Stimulated activated CD4-positive, alpha-beta T cell treated with anti-CD3 and anti-CD28 coated beads, Interleukin-12 subunit alpha, Interleukin-12 subunit beta, amount 100 ng/mL, for 24 hours (primary cell): Measurements from ENCODE around the gene TRIM37.
"Not testable (repeated sequence)": the region's sequence is repeated elsewhere in the genome, so short reads cannot be mapped to it uniquely, and the experiment has no call there.

Experiments
- DNase-seq, 2 experiments: peaks; one replicate each; pipeline ENCODE4 v3.0.0-alpha.2; 2020; ENCODE audit warnings: low read depth in 2 of 2

The TRIM37 gene

DNA sequence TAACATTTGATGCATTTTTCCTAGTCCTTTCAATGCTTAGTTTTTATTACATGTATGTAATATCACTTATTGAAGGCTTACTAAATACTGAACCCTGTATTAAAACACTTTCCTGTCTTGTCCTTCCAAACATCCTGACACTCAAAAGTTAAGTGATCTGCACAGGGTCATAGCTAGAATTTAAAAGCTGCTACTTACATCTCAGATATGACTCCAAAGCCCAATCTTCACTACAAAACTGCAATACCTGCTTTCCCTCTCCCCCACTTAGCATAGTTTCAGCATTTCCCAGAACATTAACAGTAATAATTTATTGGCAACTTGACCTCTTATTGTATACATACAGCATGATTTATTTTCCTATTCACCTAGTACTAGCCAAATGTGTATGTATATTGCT lies 4.3 kb upstream of the TRIM37 start:
- DNase-seq, result no peak

DNA sequence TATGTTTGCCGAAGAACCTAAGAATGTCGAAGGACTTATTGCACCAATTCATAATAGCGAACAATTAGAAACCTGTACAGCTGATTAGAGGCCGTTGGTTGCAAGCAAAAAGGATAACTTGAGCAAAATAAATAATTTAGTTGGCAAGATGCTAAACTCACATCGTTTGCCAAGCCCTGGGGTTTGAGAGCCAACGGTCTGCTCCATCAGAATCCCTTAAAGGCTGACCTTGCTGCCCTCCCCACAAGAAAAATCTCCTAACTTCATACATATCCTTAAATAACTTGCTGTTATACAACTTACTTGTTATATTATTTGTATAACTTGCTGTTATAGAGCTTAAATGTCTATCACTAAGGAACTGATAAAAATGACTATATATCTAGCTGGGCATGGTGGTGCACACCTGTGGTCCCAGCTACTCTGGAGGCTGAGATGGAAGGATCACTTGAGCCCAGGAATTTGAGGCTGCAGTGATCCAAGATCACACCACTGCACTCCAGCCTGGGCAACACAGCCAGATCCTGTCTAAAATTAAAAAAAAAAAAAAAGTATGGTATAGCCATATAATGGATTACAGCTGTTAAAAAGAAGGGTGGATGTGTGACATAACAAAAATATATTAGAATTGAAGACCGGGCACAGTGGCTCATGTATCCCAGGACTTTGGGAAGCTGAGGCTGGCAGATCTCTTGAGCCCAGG lies 1.9 kb upstream of the TRIM37 start:
- DNase-seq, result no peak

DNA sequence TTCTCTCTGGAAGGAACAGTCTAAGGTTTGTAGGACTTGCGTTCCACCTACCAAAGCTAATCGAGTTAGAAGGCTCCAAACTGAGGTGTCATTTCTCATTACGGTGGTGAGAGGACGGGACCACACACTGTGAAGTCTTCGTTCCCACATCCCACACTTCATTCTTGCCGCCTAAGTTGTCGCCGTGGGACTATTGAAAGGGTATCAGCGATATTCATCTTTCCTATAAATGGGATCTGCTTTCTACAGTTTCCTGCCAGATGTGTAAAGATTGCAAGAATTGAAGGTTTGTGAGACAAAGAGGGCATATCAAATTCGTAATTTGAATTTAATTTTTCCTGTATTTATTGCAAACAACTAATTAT lies 608 bp upstream of the TRIM37 start:
- no peak for DNase-seq

DNA sequence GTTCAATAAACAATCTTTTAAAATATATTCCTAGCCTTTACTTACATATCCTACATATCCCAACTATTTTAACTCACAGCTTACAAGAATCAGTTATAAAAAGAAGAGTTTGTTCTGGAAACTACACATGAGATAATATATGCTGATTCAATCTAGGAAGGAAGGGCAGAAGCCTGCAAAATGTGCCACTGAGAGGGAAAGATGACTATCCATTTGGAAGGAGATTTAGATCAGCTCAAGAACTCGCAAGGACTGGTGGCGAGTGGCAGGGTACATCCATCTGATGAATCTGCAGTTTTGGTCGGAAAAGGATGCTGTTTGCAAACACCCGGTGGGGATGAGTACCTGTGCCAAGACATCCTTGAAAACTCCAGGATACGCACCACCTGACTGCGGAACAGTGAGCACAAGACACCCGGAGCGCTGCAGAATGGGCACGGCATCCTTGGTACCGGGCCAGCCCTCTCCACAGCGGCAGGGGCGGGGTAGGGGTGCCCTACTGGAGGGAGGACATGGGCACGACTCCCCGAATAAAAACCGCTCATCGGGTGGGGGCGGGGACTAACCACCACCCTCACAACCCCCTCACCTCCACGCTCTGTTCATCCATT lies 723 bp downstream of the TRIM37 start:
- DNase-seq, result peak; percentile 28 to 60

DNA sequence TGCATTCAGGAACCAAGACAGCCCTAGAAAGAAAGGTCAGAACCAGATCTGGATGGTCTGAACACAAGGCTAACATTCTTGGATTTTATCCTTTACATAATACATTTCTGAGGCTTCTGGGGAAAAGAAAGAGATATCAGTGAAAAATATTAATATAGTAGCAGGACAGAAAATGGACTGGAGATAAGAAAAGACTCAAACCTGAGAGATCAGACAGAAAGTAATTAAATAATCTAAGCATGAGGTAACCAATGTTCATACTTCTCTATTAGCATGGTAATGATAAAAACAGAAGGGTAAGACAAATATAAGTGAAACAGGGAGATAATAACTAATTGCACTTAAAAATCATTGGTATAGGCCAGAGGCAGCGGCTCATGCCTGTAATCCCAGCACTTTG lies 5.5 kb downstream of the TRIM37 start:
- DNase-seq, result no peak

DNA sequence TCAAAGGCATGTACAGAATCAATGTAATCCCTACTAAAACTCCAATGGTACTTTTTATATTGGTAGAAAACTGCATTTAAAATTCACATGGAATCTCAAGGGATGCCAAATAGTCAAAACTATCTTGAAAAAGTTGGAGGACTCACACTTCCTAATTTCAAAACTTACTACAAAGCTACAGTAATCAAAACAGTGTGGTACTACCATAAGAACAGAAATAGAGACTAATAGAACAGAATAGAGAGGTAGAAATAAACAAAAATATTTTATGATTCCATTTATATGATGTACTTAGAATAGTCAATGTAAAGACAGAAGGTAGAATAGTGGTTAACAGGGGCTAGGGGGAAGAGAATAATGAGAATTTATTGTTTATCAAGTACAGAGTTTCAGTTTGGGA lies 8.8 kb downstream of the TRIM37 start:
- no peak for DNase-seq

DNA sequence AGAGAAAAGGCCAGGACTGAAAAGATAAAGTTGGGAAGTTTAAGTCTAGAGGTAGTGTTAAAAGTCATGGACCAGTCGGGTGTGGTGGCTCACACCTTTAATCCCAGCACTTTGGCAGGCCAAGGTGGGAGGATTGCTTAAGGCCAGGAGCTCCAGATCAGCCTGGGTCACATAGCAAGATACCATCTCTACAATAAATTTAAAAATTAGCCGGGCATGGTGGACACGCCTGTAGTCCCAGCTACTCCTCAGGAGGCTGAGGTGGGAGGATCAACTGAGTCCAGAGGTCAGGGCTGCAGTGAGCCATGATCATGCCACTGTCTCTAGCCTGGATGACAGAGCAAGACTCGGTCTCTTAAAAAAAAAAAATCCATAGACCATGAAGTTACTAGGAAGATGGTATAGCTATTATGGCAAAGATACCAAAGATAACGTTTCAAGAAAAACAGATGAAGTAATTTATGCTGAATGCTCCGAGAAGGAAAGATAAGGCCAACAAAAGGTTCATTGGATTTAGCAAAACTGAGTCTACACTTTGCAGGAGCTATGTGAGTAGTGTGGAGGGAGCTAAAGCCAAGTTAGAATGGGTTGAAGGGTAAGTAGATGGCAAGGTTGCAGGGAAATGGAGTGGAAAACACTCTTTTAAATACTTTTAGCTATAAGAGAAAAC lies 11.7 kb downstream of the TRIM37 start:
- DNase-seq, result no peak

DNA sequence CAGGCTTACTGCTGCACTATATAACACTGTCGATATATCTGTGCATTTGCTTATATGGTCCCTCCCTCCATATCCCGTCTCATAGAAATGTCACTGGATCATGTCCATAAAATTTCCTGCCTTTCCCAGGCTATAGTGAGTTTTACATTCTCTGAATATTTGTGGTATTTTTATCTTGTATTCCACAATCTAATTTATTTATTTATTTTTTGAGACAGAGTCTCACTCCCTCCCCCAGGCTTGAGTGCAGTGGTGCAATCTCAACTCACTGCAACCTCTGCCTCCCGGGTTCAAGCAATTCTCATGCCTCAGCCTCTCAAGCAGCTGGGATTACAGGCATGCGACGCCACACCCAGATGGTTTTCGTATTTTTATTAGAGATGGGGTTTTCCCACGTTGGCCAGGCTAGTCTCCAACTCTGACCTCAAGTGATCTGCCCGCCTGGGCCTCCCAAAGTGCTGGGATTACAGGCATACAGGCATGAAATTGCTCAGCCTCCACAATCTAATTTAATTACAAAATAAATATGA lies 12.9 kb downstream of the TRIM37 start:
- no peak for DNase-seq

DNA sequence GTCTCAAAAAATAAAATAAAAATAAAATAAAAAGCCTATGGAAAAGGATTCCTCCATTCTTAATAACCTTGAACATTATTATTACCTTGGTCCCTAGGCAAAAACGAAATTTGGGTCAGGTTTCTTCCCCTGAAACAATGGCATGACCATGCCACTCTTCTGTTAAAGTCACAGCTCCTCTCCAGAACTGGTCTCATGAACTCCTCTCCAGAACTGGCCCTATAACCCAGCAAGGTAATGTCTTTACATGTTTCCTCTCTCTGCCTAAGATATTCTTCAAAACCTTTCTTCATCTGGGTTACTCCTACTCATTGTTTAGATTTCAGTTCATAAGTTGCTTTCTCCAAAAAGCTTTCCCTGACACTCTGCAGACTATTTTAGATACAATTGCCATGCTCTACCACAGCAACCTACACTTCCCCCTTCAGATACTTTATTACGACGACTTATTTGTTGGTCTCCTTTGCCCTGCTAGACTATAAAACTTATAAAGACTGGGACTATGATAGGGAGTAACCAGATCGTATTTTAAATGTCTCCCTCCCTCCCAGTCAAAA lies 13.5 kb downstream of the TRIM37 start:
- no peak for DNase-seq

DNA sequence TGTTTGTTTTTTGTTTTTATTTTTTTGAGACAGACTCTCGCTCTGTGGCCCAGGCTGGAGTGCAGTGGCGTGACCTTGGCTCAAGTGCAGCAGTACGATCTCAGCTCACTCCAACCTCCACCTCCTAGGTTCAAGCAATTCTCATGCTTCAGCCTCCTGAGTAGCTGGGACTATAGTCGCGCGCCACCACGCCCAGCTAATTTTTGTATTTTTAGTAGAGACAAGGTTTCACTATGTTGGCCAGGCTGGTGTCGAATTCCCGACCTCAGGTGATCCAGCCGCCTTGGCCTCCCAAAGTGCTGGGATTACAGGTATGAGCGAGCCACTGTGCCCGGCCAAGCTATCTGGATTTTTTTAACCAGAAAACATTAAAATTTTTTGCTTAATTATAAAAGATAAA lies 16.1 kb downstream of the TRIM37 start:
- not testable (repeated sequence) for DNase-seq

DNA sequence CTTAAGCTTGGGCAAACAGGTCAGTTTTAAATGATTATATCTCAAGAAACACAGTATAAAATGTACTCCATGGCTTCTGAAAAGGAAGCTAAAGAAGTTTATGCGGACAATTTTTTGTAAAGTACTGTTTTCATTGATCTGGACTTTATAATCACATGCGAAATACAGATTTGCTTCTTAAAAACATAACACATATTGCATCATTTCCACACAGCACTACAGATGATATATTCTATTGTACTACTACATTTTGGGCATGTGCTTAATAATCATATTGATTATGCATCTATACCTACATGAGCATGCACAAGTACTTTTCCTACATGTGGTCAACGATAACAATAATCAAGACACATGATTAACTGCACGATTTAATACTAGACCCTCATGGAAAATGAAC lies 22.5 kb downstream of the TRIM37 start:
- DNase-seq, result no peak

DNA sequence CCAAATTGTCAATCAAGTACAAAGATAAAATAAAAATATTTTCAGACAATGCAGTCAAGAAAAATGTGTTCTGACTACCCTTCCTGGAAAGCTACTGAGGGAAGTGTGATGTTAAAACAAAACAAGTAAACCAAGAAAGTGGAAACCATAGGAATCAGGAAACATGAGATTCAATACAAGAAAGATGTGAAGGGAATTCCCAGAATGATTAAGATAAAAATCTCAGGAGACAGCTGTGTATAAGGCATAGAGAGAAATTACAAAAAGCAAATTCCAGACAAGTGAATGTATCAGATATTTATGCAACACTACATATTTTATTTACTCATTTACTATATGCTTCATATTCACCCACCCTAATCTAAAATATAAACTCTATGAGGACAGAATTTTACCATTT lies 32.2 kb downstream of the TRIM37 start:
- no peak for DNase-seq

DNA sequence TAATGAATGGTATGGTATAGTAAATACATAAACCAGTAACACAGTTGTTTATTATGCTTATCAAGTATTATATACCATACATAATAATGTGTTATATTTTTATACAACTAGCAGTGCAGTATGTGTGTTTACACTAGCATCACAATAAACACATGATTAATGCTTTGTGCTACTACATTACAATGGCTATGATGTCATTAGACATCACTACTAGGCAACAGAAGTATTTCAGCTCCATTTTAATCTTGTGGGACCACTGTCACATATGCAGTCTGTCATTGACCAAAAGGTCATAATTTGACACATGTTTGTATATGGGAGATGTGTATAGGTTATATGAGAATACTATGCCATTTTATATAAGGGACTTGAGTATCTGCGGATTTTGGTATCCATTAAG lies 32.7 kb downstream of the TRIM37 start:
- no peak for DNase-seq

DNA sequence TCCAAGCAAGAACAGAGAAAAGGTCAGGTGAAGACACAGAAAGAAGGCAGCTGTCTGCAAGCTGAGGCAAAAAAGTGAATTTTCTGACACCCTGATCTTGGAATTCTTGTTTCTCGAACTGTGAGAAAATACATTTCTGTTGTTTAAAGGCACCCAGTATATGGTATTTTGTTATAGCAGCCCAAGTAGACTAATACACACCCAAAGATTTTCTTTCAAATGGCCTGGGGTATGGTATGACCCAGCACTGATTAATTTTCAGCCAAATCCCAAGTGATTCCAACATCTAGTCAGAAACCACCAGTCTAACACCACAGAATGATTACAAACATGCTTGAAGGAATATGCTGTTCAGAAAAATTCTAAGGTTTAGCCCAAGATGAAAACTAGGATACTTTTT lies 36.8 kb downstream of the TRIM37 start:
- no peak for DNase-seq

DNA sequence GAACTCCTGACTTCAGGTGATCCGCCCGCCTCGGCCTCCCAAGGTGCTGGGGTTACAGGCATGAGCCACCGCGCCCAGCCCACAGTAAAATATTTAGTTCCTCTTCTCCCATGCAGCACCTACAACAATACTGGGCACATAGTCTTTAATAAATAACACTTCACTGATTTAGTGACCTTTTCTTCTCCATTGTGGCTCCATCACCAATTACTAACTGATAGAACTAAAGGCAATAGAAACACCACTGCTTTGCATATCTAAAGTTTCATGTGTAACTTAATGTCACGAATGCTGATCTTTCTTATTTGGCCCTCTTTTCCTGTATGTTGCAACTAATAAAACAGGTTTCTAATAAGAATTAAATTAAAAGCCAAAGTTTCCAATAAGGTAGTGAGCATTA lies 38.9 kb downstream of the TRIM37 start:
- DNase-seq, result no peak

DNA sequence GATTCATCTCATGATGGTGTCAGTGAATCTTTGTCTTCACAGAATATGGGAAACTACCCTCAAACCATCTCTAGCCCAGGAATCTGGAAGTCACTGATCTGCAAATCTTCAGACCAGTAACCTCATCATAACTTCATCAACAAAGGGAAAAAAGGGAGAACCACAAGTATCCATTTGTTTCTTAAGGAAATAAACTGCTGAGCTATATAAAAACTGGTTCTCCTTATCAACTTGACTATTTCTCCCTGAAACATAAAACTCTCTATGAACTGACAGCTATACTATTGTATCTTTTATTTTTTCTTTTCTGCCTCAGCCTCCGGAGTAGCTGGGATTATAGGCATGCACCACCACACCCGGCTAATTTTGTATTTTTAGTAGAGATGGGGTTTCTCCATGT lies 39.3 kb downstream of the TRIM37 start:
- no peak for DNase-seq

DNA sequence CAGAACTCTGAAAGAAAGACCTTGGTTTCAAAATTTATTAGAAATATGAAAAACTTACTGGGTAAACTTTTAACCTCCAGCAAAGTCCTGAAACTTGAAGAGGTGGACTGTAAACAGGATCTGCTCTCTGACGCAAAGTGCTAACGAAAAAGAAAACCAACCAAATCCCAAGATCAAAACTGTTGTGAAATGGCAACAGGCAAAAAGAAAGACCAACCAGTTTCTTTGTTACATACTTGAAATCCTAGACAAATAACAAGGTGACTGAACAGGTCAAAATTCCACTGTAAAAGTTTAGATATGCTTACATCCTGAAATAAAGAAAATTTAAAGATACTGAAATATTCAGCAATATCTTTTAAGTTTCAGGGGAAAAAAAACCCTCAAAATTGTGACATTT lies 44.2 kb downstream of the TRIM37 start:
- DNase-seq, result no peak

DNA sequence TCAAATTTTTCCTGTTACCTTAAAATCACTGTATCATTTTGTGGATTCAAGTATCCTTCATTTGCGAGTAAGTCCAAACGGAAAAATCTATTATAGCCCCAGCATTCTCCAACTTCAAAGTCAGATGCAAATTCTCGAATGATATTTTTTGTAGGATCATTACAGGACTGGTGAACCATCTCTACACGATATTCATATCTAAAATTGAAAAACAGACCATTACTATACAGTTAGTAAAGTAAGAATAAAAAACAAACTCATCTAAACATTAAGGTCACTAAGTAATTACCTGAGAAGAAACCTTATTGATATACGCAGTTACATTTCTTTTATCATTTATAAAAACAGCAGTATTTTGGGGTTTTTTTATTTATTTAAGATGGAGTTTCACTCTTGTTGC lies 49.8 kb downstream of the TRIM37 start:
- no peak for DNase-seq

DNA sequence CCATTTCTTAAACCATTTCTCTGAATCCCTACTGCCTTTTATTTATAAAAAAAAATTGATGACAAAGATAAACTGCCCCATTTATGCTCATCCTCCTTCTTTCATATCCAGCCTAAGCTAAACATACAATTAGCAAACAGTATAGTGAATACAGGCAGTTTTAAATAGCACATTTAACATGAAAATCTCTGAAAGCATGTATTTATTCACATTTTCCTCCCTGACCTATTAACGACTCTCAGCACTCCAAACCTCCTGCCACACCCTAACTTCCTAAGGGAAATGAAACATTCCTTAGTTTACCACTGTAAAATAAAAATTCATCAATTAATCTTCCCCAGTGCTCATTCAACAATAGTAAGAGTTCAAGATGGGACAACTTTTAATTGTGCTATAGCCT lies 56.9 kb downstream of the TRIM37 start:
- no peak for DNase-seq

DNA sequence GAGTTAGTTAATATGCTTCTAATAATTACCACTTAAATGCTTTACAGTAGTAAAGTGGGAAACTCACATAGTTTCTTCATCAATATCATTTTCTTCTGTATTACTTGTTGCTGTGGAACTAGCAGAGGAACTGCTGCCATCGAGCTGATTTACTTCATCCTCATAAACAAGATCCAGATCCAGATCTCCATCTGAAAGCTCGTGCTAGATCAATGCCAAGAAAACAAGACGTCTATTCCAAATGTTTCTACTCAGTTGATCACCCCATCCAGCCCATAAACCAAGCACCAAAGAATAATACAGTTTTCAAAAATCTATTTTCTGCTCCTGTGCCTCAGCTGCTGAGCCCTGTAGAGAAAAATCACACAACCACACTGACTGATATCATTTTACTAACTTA lies 59.1 kb downstream of the TRIM37 start:
- DNase-seq, result no peak

DNA sequence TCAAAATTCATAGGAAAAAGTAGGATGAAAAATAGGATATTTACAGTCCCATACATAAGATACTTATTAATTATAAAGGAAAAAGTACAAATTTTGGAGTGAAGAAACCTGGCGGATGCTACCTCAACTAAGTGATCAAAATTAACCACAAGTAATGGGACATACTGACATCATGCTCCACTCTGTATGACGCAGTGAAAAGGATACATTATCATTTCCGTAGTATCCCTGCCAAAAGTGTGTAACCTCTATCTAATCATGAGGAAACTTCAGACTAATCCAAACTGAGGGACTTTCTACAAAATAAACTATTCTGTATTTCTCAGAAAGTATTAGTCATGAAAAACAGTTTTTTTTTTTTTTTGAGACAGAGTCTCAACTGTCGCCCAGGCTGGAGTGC lies 60.5 kb downstream of the TRIM37 start:
- DNase-seq, result no peak

DNA sequence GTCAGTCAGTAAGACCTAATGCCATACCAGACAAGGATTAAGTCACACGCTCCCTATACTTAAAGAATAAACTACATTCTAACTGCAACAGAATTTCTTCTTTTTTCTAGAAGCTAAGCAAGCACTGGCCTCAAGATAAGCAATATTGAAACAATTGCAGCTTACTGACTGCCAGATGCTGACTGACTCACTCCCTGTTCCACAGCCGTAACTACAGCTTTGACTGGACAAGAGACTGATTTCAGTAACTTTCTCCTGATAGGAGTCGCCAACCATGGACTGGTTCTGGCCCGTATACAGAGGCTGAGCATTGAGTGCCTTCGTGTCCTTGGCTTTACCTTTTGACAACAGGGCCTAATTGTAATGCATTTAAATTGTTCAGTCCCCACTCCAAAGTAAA lies 67.9 kb downstream of the TRIM37 start:
- no peak for DNase-seq

DNA sequence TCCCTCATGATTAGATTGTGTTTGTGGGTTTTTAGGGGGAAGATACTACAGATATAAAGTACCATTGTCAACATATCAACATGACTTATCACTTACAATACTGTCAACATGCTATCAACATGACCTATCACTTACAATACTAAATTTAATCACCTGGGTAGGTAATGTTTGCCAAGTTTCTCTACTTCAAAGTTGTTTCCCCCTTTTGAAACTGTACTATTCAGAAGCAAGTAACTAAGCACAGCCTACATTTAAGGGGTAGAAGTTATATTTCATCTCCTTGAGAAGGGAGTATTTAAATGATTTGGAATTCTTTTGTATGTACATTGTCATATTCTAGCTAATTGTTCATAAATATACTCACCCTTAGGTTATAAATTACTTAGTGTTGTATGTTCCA lies 68.7 kb downstream of the TRIM37 start:
- no peak for DNase-seq
